ENCODE measurements around the gene PRDX5.

Gene PRDX5

GRCh38 chr11:64367931-64368672 lies 50.2 kb downstream of the PRDX5 start:
- no peak for DNase-seq

GRCh38 chr11:64368673-64369074 lies 50.8 kb downstream of the PRDX5 start:
- no peak for DNase-seq

GRCh38 chr11:64369440-64370421 lies 51.8 kb downstream of the PRDX5 start:
- DNase-seq = no peak

GRCh38 chr11:64371201-64371600 lies 53.3 kb downstream of the PRDX5 start:
- no peak for DNase-seq

Data from NCI-H1694 treated with DMSO at 0.1 percent for 48 hours (cell line).